Measurements from ENCODE around the gene KASH5. TPM values are rescaled to one million over a fixed set of nuclear protein-coding genes. Genes with fewer than 3 reads are reported as not detected.

Gene KASH5
- total RNA-seq, 1 experiment from 2014 or later: not detected

DNA sequence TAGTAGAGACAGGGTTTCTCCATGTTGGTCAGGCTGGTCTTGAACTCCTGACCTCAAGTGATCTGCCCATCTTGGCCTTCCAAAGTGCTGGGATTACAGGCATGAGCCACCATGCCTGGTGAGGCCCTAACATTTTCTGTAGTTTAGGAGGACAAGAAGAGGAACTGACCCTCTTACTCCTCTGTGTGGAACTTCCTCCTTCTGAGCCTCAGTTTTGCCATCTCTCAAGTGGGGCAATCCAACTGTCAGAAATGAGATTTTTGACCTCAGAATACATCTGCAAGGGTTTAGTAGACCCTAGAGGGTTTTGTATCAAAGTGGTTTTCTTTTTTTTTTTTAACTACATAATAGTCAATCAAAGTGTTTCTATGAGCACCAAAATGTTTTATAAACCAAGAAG lies 21.9 kb upstream of the KASH5 start:
- H2AFZ ChIP-seq (ENCODE audit: low read length): no peak overlapping the region
- no peaks in the 10 kb centered on the region for H3K27me3 ChIP-seq (ENCODE audit: insufficient read depth, low read length)
- DNase-seq: no peak
- no peak overlapping the region for H3K4me3 Mint-ChIP-seq
- H3K9me3 ChIP-seq (ENCODE audit: control insufficient read depth, low read depth, low read length): peaks cover 11% of the 10 kb centered on the region
- H3T11ph ChIP-seq (ENCODE audit: low read length): no peak overlapping the region
- H3K79me1 ChIP-seq (ENCODE audit: insufficient read depth, low read depth, low read length, poor library complexity, severe bottlenecking): no peaks in the 10 kb centered on the region
- H2BK120ac ChIP-seq (ENCODE audit: low read depth, low read length, poor library complexity, severe bottlenecking): no peak overlapping the region
- no peak overlapping the region for H2BK15ac ChIP-seq (ENCODE audit: low read depth, low read length)
- peaks cover 2% of the 10 kb centered on the region; the same call in 1 of the 2 replicates for H3K79me2 ChIP-seq (ENCODE audit: insufficient read depth, low read length)
- peaks cover 8% of the 10 kb centered on the region for H3K27me3 Mint-ChIP-seq (ENCODE audit: low read depth)
- no peak overlapping the region for H3K18ac ChIP-seq (ENCODE audit: insufficient read length, low read depth, low read length)
- no peak overlapping the region for H3K14ac ChIP-seq (ENCODE audit: insufficient read depth, low read length)
- H3K4ac ChIP-seq (ENCODE audit: low read depth, low read length): no peak overlapping the region
- H3K4me2 ChIP-seq (ENCODE audit: insufficient read depth, insufficient read length, low read length): no peak overlapping the region
- peaks cover 8% of the 10 kb centered on the region for H3K23me2 ChIP-seq (ENCODE audit: insufficient read length, low read depth, low read length, poor library complexity, severe bottlenecking)
- H2BK20ac ChIP-seq (ENCODE audit: low read depth, low read length, poor library complexity, severe bottlenecking): no peak overlapping the region
- no peak overlapping the region for H2BK5ac ChIP-seq (ENCODE audit: insufficient read length, low read length)
- H3K56ac ChIP-seq (ENCODE audit: insufficient read length, low read depth, low read length): no peak overlapping the region
- H4K8ac ChIP-seq (replicated peaks; ENCODE audit: insufficient read length, low read depth, low read length): no peak overlapping the region
- no peak overlapping the region for H3K27ac ChIP-seq (ENCODE audit: insufficient read length, low read depth, low read length)
- no peak overlapping the region for H2BK12ac ChIP-seq (ENCODE audit: insufficient read length, low read depth, low read length)
- no peak overlapping the region for H3K9ac ChIP-seq (ENCODE audit: extremely low read depth, insufficient read length, low read length)
- no peaks in the 10 kb centered on the region; the same call in 1 of the 2 replicates for H3K4me1 ChIP-seq (ENCODE audit: insufficient read depth, low read length)
- no peak overlapping the region for H4K91ac ChIP-seq (ENCODE audit: insufficient read length, low read depth, low read length)
- H3K9me3 Mint-ChIP-seq: peaks cover 16 to 22% of the 10 kb centered on the region in 2 experiments
- peaks cover 10 to 16% (median 12%) of the 10 kb centered on the region in 3 experiments for H3K36me3 Mint-ChIP-seq (ENCODE audit: insufficient read depth in 1 of 3, low read depth in 3 of 3)
- TF ChIP-seq CTCF (conservative IDR thresholded peaks at IDR 0.05): no peak
- no peak overlapping the region for H2AK5ac ChIP-seq (ENCODE audit: insufficient read length, low read length)
- no peak overlapping the region for H3K23ac ChIP-seq (ENCODE audit: insufficient read length, low read depth, low read length)
- peaks cover 0 to 5% of the 10 kb centered on the region in 2 experiments; a peak in 1 of 4 replicates for H3K4me1 Mint-ChIP-seq
- H3K27ac Mint-ChIP-seq: no peak overlapping the region
- H4K20me1 ChIP-seq (ENCODE audit: control insufficient read depth, insufficient read depth, insufficient read length): no peaks in the 10 kb centered on the region
- H4K5ac ChIP-seq (ENCODE audit: insufficient read length, low read depth, low read length): no peak overlapping the region
